SK-N-MC (cell line): ENCODE data around the gene UTS2B.

Experiments
- DNase-seq: peaks from one replicate; pipeline ENCODE4 v3.0.0-alpha.2; 2011; ENCODE audit warnings: low read depth, low spot score
- H3K27ac ChIP-seq: fragments of 200-600 bp; sonication (generic); 2 replicates; pipeline ENCODE4 v1.5.1; 2016; ENCODE audit warnings: mixed run types
- H3K36me3 ChIP-seq: fragments of 200-600 bp; sonication (generic); 2 replicates; pipeline ENCODE4 v1.6.1; 2017; ENCODE audit warnings: antibody characterized with exemption, low read length, mixed read lengths; ENCODE audit not compliant: insufficient read depth
- H3K4me3 ChIP-seq: fragments of 200-600 bp; sonication (generic); 2 replicates; pipeline ENCODE4 v1.5.1; 2016
- H3K9ac ChIP-seq: fragments of 200-600 bp; sonication (generic); 2 replicates; pipeline ENCODE4 v1.8.0; 2017; ENCODE audit warnings: mixed run types, mixed read lengths; ENCODE audit not compliant: insufficient read length
- H3K9me3 ChIP-seq: fragments of 200-600 bp; sonication (generic); 2 replicates; pipeline ENCODE4 v1.6.1; 2017; ENCODE audit warnings: low read depth, mild to moderate bottlenecking, antibody characterized with exemption, low read length, moderate library complexity, mixed read lengths
- EZH2 ChIP-seq: fragments of 200-600 bp; sonication (generic); IDR thresholded peaks from one replicate; pipeline ENCODE4 v1.6.1; 2017; ENCODE audit warnings: antibody characterized with exemption
- FOXP2 ChIP-seq: optimal IDR thresholded peaks from 2 replicates; pipeline ENCODE3; 2011; ENCODE audit warnings: mild to moderate bottlenecking, moderate library complexity; ENCODE audit not compliant: insufficient read depth; ENCODE audit errors: extremely low read length, control extremely low read depth
- POLR2AphosphoS5 ChIP-seq: IDR thresholded peaks from 2 replicates; pipeline ENCODE4 v1.6.1; 2012; ENCODE audit warnings: mild to moderate bottlenecking, low read depth, low read length, borderline replicate concordance

UTS2B gene

GRCh38 chr3:191237047-191237882 lies 93.1 kb downstream of the UTS2B start:
- DNase-seq: no peak
- TF ChIP-seq FOXP2 (no peak), EZH2 (no peak), POLR2AphosphoS5 (no peak)
- Histone ChIP-seq H3K27ac (no peak overlapping the region), H3K4me3 (no peak overlapping the region), H3K9me3 (no peaks in the 10 kb centered on the region), H3K9ac (no peak overlapping the region), H3K36me3 (no peaks in the 10 kb centered on the region)

DNA sequence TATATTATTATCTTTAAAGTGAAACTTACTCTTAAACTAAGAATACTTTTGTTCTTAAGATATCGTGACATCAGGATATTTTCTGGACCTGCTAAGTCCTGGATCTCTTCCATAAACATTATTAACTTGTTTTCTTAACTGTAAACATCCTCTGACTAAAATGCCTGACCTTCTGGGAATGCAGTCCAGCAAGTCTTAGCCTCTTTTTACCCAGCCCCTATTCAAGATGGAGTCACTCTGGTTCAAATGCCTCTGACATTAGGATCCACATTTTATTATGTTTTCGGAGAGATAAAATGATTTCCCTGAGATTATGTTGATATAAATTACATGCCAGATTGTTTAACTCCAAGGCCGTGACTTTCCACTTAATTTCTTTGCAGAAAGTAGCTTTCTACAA lies 93.7 kb downstream of the UTS2B start:
- DNase-seq: no peak
- H3K27ac ChIP-seq: no peak overlapping the region
- no peak overlapping the region for H3K4me3 ChIP-seq
- no peaks in the 10 kb centered on the region for H3K9me3 ChIP-seq
- TF ChIP-seq FOXP2: no peak
- no peak for TF ChIP-seq POLR2AphosphoS5
- TF ChIP-seq EZH2: no peak
- no peaks in the 10 kb centered on the region for H3K36me3 ChIP-seq
- H3K9ac ChIP-seq: no peak overlapping the region

GRCh38 chr3:191235331-191236314 lies 94.7 kb downstream of the UTS2B start:
- no peak for DNase-seq
- Histone ChIP-seq H3K4me3 (no peak overlapping the region), H3K27ac (no peak overlapping the region), H3K9me3 (no peaks in the 10 kb centered on the region), H3K9ac (no peak overlapping the region), H3K36me3 (no peaks in the 10 kb centered on the region)
- no peak for TF ChIP-seq POLR2AphosphoS5
- TF ChIP-seq EZH2: no peak
- TF ChIP-seq FOXP2: no peak

- Histone ChIP-seq H3K4me3 (no peak overlapping the region), H3K9me3 (no peaks in the 10 kb centered on the region), H3K27ac (no peak overlapping the region), H3K9ac (no peak overlapping the region), H3K36me3 (no peaks in the 10 kb centered on the region)
- TF ChIP-seq EZH2 (no peak), FOXP2 (no peak), POLR2AphosphoS5 (no peak)
- DNase-seq: no peak
These were observed 96.1 kb downstream of the UTS2B start for GRCh38 chr3:191234216-191234615.

DNA sequence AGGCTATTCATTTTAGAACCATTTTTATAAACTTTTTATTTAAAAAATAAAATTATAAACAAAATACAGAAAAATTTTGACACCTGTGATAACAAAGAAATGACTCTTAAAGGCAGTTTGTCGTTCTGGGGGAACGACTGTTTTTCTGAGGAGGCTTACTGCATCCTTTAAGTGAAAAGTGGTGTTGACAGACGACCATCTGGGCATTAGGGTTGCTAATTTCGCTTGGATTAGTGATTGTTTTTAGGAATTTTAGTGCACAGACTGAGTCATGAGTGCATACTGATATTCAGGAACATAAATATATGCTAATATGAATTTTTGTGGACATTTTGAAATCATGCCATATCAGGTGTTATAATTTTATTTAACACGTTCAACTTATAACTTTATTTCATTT lies 102.8 kb downstream of the UTS2B start:
- no peaks in the 10 kb centered on the region for H3K9me3 ChIP-seq
- H3K27ac ChIP-seq: no peak overlapping the region
- no peak overlapping the region for H3K9ac ChIP-seq
- no peak overlapping the region for H3K4me3 ChIP-seq
- no peak for TF ChIP-seq FOXP2
- no peak for TF ChIP-seq POLR2AphosphoS5
- TF ChIP-seq EZH2: no peak
- no peaks in the 10 kb centered on the region for H3K36me3 ChIP-seq
- no peak for DNase-seq

DNA sequence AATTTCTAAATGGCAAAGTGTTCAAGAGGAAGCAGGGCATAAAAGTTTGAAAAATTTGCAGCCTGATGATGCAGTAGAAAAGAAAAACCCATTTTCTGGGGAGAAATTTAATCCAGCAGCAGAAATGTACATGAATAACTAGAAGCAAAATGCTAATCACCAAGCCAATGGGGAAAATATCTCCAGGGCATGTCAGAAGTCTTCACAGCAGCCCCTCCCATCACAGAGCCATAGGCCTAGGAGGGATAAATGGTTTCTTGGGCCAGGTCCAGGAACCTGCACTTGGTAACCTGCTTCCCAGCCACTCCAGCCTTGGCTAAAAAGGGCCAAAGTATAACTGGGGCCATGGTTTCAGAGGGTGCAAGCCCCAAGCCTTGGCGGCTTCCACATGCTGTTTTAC lies 108.7 kb downstream of the UTS2B start:
- Histone ChIP-seq H3K4me3 (no peak overlapping the region), H3K9ac (no peak overlapping the region), H3K9me3 (no peaks in the 10 kb centered on the region), H3K27ac (no peak overlapping the region), H3K36me3 (no peaks in the 10 kb centered on the region)
- DNase-seq: no peak
- TF ChIP-seq EZH2: no peak
- TF ChIP-seq FOXP2: no peak
- no peak for TF ChIP-seq POLR2AphosphoS5

- H3K27ac ChIP-seq: no peak overlapping the region
- H3K36me3 ChIP-seq: no peaks in the 10 kb centered on the region
- H3K9me3 ChIP-seq: no peaks in the 10 kb centered on the region
- no peak for DNase-seq
- H3K9ac ChIP-seq: no peak overlapping the region
- no peak overlapping the region for H3K4me3 ChIP-seq
- TF ChIP-seq EZH2: no peak
- no peak for TF ChIP-seq FOXP2
- TF ChIP-seq POLR2AphosphoS5: no peak
These were observed 109.4 kb downstream of the UTS2B start for GRCh38 chr3:191220908-191221307.

DNA sequence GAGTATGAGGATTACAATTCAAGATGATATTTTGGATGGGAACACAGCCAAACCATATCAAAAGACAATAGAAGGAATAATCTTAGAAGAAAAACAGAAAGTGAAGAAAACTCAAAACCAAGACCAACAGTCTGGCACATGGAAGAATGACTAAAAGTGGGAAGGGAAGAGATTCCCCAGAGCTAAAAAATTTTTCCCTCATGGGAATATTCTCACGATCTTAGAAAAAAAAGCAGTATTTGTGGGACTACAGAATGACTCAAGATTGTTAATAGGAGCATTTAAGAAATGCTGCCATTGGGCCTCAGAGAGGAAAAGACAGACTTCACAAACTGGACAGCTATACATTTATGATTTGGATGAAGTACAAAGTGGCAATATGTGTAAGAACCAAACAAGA lies 113.0 kb downstream of the UTS2B start:
- Histone ChIP-seq H3K36me3 (no peaks in the 10 kb centered on the region), H3K4me3 (no peak overlapping the region), H3K27ac (no peak overlapping the region), H3K9me3 (no peaks in the 10 kb centered on the region), H3K9ac (no peak overlapping the region)
- TF ChIP-seq FOXP2: no peak
- no peak for TF ChIP-seq POLR2AphosphoS5
- no peak for DNase-seq
